Activated CD4-positive, alpha-beta T cell treated with anti-CD3 and anti-CD28 coated beads for 36 hours (primary cell): ENCODE results near the gene ACO2. TPM values are rescaled to one million over a fixed set of nuclear protein-coding genes. Genes with fewer than 3 reads are reported as not detected.

Experiments used
- ATAC-seq: fragments of 200-7000 bp; cut with Tn5 transposase; one replicate; pipeline ENCODE4 v1.10.0; 2021; ENCODE audit warnings: mild to moderate bottlenecking, moderate library complexity
- CTCF ChIA-PET: fragments of 350-600 bp; sonication (Branson Sonifier 250); formaldehyde crosslinking; loops from one replicate; lab custom pipeline; 2021; ENCODE audit warnings: antibody characterized with exemption; lab: Charles Lee
- POLR2A ChIA-PET: fragments of 350-600 bp; sonication (Branson Sonifier 250); formaldehyde crosslinking; loops from one replicate; lab custom pipeline; 2021; ENCODE audit warnings: antibody characterized with exemption, inconsistent platforms; lab: Charles Lee
- DNase-seq: peaks from one replicate; pipeline ENCODE4 v3.0.0-alpha.2; 2020
- H3K27ac Mint-ChIP-seq: one replicate; pipeline ENCODE4 v1.8.0; 2021; ENCODE audit warnings: mixed read lengths
- H3K27me3 Mint-ChIP-seq: one replicate; pipeline ENCODE4 v1.8.0; 2021; ENCODE audit warnings: mixed read lengths
- H3K36me3 Mint-ChIP-seq: one replicate; pipeline ENCODE4 v1.8.0; 2021; ENCODE audit warnings: low read depth, mixed read lengths
- H3K4me1 Mint-ChIP-seq: one replicate; pipeline ENCODE4 v1.8.0; 2021; ENCODE audit warnings: mixed read lengths
- H3K4me3 Mint-ChIP-seq: one replicate; pipeline ENCODE4 v1.8.0; 2021; ENCODE audit warnings: mild to moderate bottlenecking, moderate library complexity, mixed read lengths
- H3K9me3 Mint-ChIP-seq: one replicate; pipeline ENCODE4 v1.8.0; 2021; ENCODE audit warnings: low read depth, mixed read lengths
- intact Hi-C, 2 experiments: fragments of 100-400 bp; cut with DNase I in 1 of 2; cut with micrococcal nuclease in 1 of 2; formaldehyde crosslinking; loops; one replicate each; pipeline versions ENCODE4 v1.14.2 to v1.15.1; 2022 to 2024; cut with DNase I, micrococcal nuclease
- total RNA-seq, 2 experiments: library from RNA; stranded (reverse); gene quantifications; one replicate each; pipeline ENCODE4 v1.2.3, GENCODE V29; 2021

The ACO2 gene
- total RNA-seq, 2 experiments from 2014 or later: 95.4 to 106 TPM

GRCh38 chr22:41530890-41531714 lies 62.2 kb downstream of the ACO2 start:
- no peaks in the 10 kb centered on the region for H3K4me1 Mint-ChIP-seq
- intact Hi-C loops: no loop called here
- DNase-seq (no peak), ATAC-seq (no peak)
- H3K9me3 Mint-ChIP-seq: no peaks in the 10 kb centered on the region
- peaks cover 26% of the 10 kb centered on the region for H3K36me3 Mint-ChIP-seq
- ChIA-PET CTCF (interaction anchor here (0.7 to 2.2 kb wide), 6 partner anchors 14 to 146 kb away, joined by 3 to 8 read pairs (median 4); no protein-coding TSS in a partner anchor), POLR2A (no interaction called here)
- no peak overlapping the region for H3K27ac Mint-ChIP-seq
- no peaks in the 10 kb centered on the region for H3K27me3 Mint-ChIP-seq
- no peak overlapping the region for H3K4me3 Mint-ChIP-seq

- ChIA-PET CTCF (interaction anchor here (0.7 to 2.2 kb wide), 5 partner anchors 14 to 152 kb away, joined by 3 to 8 read pairs (median 3); no protein-coding TSS in a partner anchor), POLR2A (no interaction called here)
- DNase-seq (no peak), ATAC-seq (no peak)
- intact Hi-C loops: no loop called here
- H3K4me3 Mint-ChIP-seq: no peak overlapping the region
- no peaks in the 10 kb centered on the region for H3K4me1 Mint-ChIP-seq
- peaks cover 19% of the 10 kb centered on the region for H3K36me3 Mint-ChIP-seq
- H3K27me3 Mint-ChIP-seq: no peaks in the 10 kb centered on the region
- no peak overlapping the region for H3K27ac Mint-ChIP-seq
- H3K9me3 Mint-ChIP-seq: no peaks in the 10 kb centered on the region
Observed at GRCh38 chr22:41531715-41532477, 63.0 kb downstream of the ACO2 start.

GRCh38 chr22:41532908-41533825 lies 64.2 kb downstream of the ACO2 start:
- POLR2A ChIA-PET: no interaction called here
- CTCF ChIA-PET: interaction anchor here (0.7 to 2.2 kb wide), 21 partner anchors 8 to 528 kb away, joined by 3 to 8 read pairs (median 3); partner anchors contain the start of gene TEF
- Mint-ChIP-seq H3K4me3 (no peak overlapping the region), H3K36me3 (peaks cover 22% of the 10 kb centered on the region), H3K4me1 (no peaks in the 10 kb centered on the region), H3K9me3 (no peaks in the 10 kb centered on the region), H3K27me3 (no peaks in the 10 kb centered on the region), H3K27ac (peak overlapping the region; percentile 19)
- ATAC-seq (peak; percentile 92), DNase-seq (peak; percentile 88)
- intact Hi-C loops: loop anchor here in 1 of 2 experiments (1.0 kb wide), 1 partner anchor 129 kb away; no protein-coding TSS in a partner anchor

GRCh38 chr22:41534219-41534618 lies 65.3 kb downstream of the ACO2 start:
- intact Hi-C loops: no loop called here
- DNase-seq: no peak
- ATAC-seq: no peak
- Mint-ChIP-seq H3K4me1 (no peaks in the 10 kb centered on the region), H3K27me3 (no peaks in the 10 kb centered on the region), H3K27ac (no peak overlapping the region), H3K4me3 (no peak overlapping the region), H3K9me3 (no peaks in the 10 kb centered on the region), H3K36me3 (peaks cover 14% of the 10 kb centered on the region)
- ChIA-PET POLR2A (no interaction called here), CTCF (interaction anchor here (1.7 kb wide), 1 partner anchor 130 kb away, joined by 7 read pairs; no protein-coding TSS in a partner anchor)

- intact Hi-C loops: no loop called here
- ATAC-seq: no peak
- Mint-ChIP-seq H3K27me3 (no peaks in the 10 kb centered on the region), H3K4me1 (no peaks in the 10 kb centered on the region), H3K36me3 (peaks cover 18% of the 10 kb centered on the region), H3K9me3 (no peaks in the 10 kb centered on the region), H3K27ac (peak overlapping the region; percentile 5), H3K4me3 (no peak overlapping the region)
- DNase-seq: no peak
- ChIA-PET CTCF (interaction anchor here (0.6 to 1.7 kb wide), 4 partner anchors 30 to 131 kb away, joined by 3 to 7 read pairs (median 3); partner anchors contain the start of genes ACO2 and PHF5A), POLR2A (interaction anchor here (0.6 to 0.8 kb wide), 2 partner anchors 54 to 64 kb away, joined by 3 read pairs; no protein-coding TSS in a partner anchor)
Observed at GRCh38 chr22:41535244-41535643, 66.3 kb downstream of the ACO2 start.

- Mint-ChIP-seq H3K4me1 (peaks cover 15% of the 10 kb centered on the region), H3K27me3 (no peaks in the 10 kb centered on the region), H3K27ac (no peak overlapping the region), H3K9me3 (no peaks in the 10 kb centered on the region), H3K4me3 (no peak overlapping the region), H3K36me3 (peaks cover 16% of the 10 kb centered on the region)
- intact Hi-C loops: no loop called here
- ChIA-PET CTCF (interaction anchor here (0.6 kb wide), 3 partner anchors 11 to 190 kb away, joined by 3 to 5 read pairs (median 3); no protein-coding TSS in a partner anchor), POLR2A (interaction anchor here (0.6 kb wide), 1 partner anchor 135 kb away, joined by 3 read pairs; no protein-coding TSS in a partner anchor)
- DNase-seq (no peak), ATAC-seq (no peak)
Observed at GRCh38 chr22:41537203-41537602, 68.3 kb downstream of the ACO2 start.

GRCh38 chr22:41538583-41538982 lies 69.7 kb downstream of the ACO2 start:
- H3K4me1 Mint-ChIP-seq: peaks cover 29% of the 10 kb centered on the region
- DNase-seq (no peak), ATAC-seq (no peak)
- H3K27me3 Mint-ChIP-seq: no peaks in the 10 kb centered on the region
- ChIA-PET CTCF (no interaction called here), POLR2A (no interaction called here)
- H3K9me3 Mint-ChIP-seq: no peaks in the 10 kb centered on the region
- peaks cover 23% of the 10 kb centered on the region for H3K36me3 Mint-ChIP-seq
- H3K4me3 Mint-ChIP-seq: no peak overlapping the region
- intact Hi-C loops: no loop called here
- H3K27ac Mint-ChIP-seq: no peak overlapping the region

GRCh38 chr22:41539146-41540005 lies 70.5 kb downstream of the ACO2 start:
- peaks cover 23% of the 10 kb centered on the region for H3K36me3 Mint-ChIP-seq
- intact Hi-C loops: loop anchor here in 1 of 2 experiments (5.0 kb wide), 2 partner anchors 83 to 252 kb away; partner anchors contain the start of genes DESI1, RANGAP1 and XRCC6
- peak overlapping the region; percentile 58 for H3K27ac Mint-ChIP-seq
- ChIA-PET POLR2A (no interaction called here), CTCF (interaction anchor here (0.6 kb wide), 1 partner anchor 11 kb away, joined by 3 read pairs; no protein-coding TSS in a partner anchor)
- DNase-seq (no peak), ATAC-seq (no peak)
- H3K4me3 Mint-ChIP-seq: no peak overlapping the region
- no peaks in the 10 kb centered on the region for H3K9me3 Mint-ChIP-seq
- peaks cover 31% of the 10 kb centered on the region for H3K4me1 Mint-ChIP-seq
- H3K27me3 Mint-ChIP-seq: no peaks in the 10 kb centered on the region

GRCh38 chr22:41540006-41540315 lies 71.0 kb downstream of the ACO2 start:
- ChIA-PET CTCF (interaction anchor here (0.6 kb wide), 1 partner anchor 11 kb away, joined by 3 read pairs; no protein-coding TSS in a partner anchor), POLR2A (no interaction called here)
- Mint-ChIP-seq H3K36me3 (peaks cover 23% of the 10 kb centered on the region), H3K27me3 (no peaks in the 10 kb centered on the region), H3K9me3 (no peaks in the 10 kb centered on the region), H3K27ac (no peak overlapping the region), H3K4me1 (peaks cover 36% of the 10 kb centered on the region), H3K4me3 (no peak overlapping the region)
- ATAC-seq: no peak
- intact Hi-C loops: loop anchor here in 1 of 2 experiments (5.0 kb wide), 2 partner anchors 82 to 253 kb away; partner anchors contain the start of genes DESI1, RANGAP1 and XRCC6
- DNase-seq: no peak
